Prostate gland (tissue), 2 donors: ENCODE data around the gene ARHGAP32.

ENCODE experiments used
- POLR2A ChIP-seq: fragments of 450-650 bp; IDR thresholded peaks from one replicate; pipeline ENCODE4 v1.6.1; 2016; ENCODE audit warnings: antibody characterized with exemption, mild to moderate bottlenecking
- POLR2AphosphoS5 ChIP-seq: sonication (generic); formaldehyde crosslinking; IDR thresholded peaks from one replicate; pipeline ENCODE4 v1.6.1; 2017; ENCODE audit warnings: antibody characterized with exemption
- TF ChIP-seq, protein P1 (sequence below), 4 experiments: fragments of 200-600 bp in 2 of 4; fragments of 450-650 bp in 2 of 4; sonication (generic) in 2 of 4; IDR thresholded peaks; 1 replicate in 3 of 4; 2 replicates in 1 of 4; pipeline ENCODE4 v1.5.1; 2016 to 2019; ENCODE audit warnings: antibody characterized with exemption in 4 of 4, mild to moderate bottlenecking in 2 of 4, moderate library complexity in 2 of 4

DNA sequence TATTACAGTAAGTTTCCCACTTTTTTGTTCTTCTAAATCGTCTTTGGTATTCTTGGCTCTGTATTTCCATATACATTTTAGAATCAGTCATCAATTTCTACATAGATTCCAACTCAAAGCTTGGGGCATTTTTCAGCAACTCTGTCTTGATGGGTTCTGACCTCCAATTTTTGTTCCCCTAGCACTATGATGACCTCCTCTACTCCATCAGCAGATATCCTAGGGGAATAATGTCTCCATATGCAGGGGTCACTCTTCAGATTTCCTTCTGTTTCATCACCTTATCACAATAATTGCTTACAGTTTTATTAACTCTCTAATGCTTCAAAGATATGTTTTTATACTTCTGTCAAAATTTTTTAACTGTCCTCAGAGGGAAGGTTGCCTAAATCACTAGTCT lies 158.1 kb downstream of the ARHGAP32 start:
- TF ChIP-seq, protein P1, sequence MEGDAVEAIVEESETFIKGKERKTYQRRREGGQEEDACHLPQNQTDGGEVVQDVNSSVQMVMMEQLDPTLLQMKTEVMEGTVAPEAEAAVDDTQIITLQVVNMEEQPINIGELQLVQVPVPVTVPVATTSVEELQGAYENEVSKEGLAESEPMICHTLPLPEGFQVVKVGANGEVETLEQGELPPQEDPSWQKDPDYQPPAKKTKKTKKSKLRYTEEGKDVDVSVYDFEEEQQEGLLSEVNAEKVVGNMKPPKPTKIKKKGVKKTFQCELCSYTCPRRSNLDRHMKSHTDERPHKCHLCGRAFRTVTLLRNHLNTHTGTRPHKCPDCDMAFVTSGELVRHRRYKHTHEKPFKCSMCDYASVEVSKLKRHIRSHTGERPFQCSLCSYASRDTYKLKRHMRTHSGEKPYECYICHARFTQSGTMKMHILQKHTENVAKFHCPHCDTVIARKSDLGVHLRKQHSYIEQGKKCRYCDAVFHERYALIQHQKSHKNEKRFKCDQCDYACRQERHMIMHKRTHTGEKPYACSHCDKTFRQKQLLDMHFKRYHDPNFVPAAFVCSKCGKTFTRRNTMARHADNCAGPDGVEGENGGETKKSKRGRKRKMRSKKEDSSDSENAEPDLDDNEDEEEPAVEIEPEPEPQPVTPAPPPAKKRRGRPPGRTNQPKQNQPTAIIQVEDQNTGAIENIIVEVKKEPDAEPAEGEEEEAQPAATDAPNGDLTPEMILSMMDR (IDR thresholded peaks at IDR 0.05): no peak
- TF ChIP-seq POLR2A (no peak), POLR2AphosphoS5 (no peak)
